ENCODE results near the gene TRUB2. TPM values are rescaled to one million over a fixed set of nuclear protein-coding genes. Genes with fewer than 3 reads are reported as not detected.

Gene TRUB2
- total RNA-seq, 2 experiments from 2014 or later = 18.7 to 21.0 TPM

DNA sequence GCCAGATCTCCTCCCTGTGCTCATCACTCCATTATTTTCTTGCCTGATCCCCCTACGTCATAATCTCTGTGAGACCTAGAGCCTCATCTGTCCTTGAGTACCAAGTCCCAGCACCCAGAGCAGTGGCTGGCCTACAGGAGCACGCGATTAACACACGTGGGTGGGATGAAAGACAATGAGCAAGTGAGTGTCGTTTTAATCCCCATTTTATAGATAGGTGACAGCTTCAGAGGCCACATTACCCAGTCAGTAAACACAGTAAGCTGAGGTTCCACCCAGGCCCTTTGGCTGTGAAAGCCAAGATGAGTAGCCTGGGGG lies 17.3 kb downstream of the TRUB2 start:
- no peaks in the 10 kb centered on the region for H3K9me3 Mint-ChIP-seq
- no peak overlapping the region for H3K27ac Mint-ChIP-seq
- H3K4me1 Mint-ChIP-seq = no peaks in the 10 kb centered on the region
- peaks cover 3% of the 10 kb centered on the region for H3K36me3 Mint-ChIP-seq
- no peak overlapping the region for H3K4me3 Mint-ChIP-seq
- no peaks in the 10 kb centered on the region for H3K27me3 Mint-ChIP-seq
- POLR2A ChIA-PET = interaction anchor here (0.5 kb wide), 1 partner anchor 66 kb away, joined by 3 read pairs; the partner anchor contains the start of gene URM1
- DNase-seq (no peak), ATAC-seq (ENCODE audit: low read depth) (no peak)

DNA sequence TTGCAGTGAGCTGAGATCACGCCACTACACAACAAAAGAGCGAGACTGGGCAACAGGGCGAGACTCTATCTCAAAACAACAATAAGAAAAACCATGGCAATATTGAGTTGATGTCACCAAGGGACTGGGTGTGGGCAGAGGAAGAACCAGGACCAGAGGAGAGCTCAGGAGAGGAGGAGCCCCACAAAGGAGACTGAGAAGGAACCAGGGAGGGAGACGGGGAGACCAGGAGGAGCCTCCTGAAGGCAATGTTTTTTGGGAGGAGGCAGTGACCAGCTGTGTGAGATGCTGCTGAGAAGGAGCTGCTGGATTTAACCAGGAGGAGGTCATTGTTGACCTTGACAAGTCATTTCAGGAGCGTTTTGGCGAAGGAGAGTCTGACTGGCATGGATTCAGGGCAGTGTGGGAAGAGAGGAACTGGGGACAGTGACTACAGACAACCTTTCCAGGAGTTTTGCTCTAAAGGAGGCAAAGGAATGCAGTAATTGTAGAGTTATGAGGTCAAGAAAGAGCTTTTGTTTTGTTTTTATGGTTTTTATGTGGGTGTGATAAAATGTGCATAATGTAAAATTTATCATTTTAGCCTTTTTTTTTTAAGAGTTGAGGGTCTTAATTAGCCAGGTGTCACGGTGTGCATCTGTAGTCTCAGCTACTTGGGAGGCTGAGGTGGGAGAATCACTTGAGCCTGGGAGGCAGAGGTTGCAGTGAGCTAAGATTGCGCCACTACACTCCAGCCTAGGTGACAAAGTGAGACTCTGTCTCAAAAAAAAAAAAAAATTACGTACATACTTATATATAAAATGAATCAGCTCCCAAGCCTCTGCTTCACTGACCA lies 17.9 kb downstream of the TRUB2 start:
- Mint-ChIP-seq H3K9me3 (no peaks in the 10 kb centered on the region), H3K4me3 (no peak overlapping the region), H3K27ac (no peak overlapping the region), H3K4me1 (no peaks in the 10 kb centered on the region), H3K27me3 (no peaks in the 10 kb centered on the region), H3K36me3 (peaks cover 2% of the 10 kb centered on the region)
- POLR2A ChIA-PET = interaction anchor here (0.5 kb wide), 1 partner anchor 67 kb away, joined by 3 read pairs; the partner anchor contains the start of gene URM1
- ATAC-seq (ENCODE audit: low read depth) (no peak), DNase-seq (no peak)

DNA sequence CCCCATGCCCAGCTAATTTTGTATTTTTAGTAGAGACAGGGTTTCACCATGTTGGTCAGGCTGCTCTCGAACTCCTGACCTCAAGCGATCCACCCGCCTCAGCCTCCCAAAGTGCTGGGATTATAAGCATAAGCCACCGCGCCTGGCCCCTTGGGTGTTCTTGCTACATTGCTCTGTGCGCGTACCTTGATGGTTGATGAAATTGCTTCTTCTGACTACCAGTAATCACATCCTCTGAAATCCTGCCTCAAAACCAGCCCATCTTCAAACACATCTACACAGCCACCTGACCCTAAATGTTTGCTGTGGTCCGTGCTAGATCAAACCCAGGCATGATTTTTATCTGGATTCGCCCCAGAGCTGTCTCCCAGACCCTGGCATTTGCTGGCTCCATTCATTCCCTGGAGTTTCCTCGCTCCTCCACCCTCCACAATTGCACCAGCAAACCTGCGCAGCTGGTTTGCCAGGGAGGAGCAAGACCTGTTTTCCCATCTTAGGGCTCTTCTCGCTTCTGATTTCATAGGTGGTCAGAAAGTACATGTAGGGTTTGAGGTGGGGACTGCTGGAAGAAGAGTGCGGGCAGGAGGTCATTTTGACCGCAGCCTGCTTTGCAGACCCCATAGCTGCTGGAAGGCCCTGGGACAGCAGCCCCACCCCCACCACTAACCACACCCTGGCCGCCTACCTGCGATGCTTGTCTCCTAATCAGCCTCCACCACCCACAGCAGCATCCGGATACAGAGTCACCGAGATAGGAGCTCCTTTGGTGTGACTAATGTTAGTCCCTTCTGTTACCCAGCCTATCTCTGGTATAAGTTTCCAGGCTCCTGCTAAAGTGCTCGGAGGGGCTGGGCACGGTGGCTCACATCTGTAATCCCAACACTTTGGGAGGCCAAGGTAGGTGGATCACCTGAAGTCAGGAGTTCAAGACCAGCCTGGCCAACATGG lies 23.4 kb downstream of the TRUB2 start:
- no peaks in the 10 kb centered on the region for H3K9me3 Mint-ChIP-seq
- DNase-seq = no peak
- peaks cover 4% of the 10 kb centered on the region for H3K4me1 Mint-ChIP-seq
- no peaks in the 10 kb centered on the region for H3K36me3 Mint-ChIP-seq
- H3K4me3 Mint-ChIP-seq = no peak overlapping the region
- no peak for ATAC-seq (ENCODE audit: low read depth)
- POLR2A ChIA-PET = no interaction called here
- no peak overlapping the region for H3K27ac Mint-ChIP-seq
- H3K27me3 Mint-ChIP-seq = no peaks in the 10 kb centered on the region

DNA sequence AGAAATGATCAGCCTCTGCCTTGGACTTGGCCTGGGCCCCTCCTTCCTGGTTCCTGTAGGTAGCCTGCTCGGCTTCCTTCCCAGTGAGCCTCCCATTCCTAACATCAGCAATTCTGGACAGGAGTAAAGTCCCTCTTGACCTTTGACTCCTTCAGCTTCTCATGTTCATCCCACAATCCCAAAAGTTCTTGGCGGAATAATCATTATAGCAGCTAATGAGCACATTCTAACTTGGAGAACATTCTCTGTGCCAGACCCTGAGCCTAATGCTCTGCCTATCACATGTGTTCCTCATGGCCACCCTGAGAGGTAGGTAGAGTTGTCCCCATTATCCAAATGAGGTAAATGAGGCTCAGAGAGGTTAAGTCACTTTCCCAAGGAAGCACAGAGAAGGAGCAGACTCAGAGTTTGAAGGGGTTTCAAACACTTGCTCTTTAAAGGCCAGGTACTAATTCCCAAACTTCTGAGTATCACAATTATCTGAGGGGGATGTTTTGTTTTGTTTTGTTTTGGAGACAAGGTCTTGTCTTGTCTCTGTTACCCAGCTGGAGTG lies 24.9 kb downstream of the TRUB2 start:
- H3K9me3 Mint-ChIP-seq = no peaks in the 10 kb centered on the region
- POLR2A ChIA-PET = no interaction called here
- no peaks in the 10 kb centered on the region for H3K36me3 Mint-ChIP-seq
- no peak overlapping the region for H3K4me3 Mint-ChIP-seq
- no peak overlapping the region for H3K27ac Mint-ChIP-seq
- DNase-seq (no peak), ATAC-seq (ENCODE audit: low read depth) (no peak)
- no peaks in the 10 kb centered on the region for H3K27me3 Mint-ChIP-seq
- H3K4me1 Mint-ChIP-seq = peaks cover 4% of the 10 kb centered on the region

DNA sequence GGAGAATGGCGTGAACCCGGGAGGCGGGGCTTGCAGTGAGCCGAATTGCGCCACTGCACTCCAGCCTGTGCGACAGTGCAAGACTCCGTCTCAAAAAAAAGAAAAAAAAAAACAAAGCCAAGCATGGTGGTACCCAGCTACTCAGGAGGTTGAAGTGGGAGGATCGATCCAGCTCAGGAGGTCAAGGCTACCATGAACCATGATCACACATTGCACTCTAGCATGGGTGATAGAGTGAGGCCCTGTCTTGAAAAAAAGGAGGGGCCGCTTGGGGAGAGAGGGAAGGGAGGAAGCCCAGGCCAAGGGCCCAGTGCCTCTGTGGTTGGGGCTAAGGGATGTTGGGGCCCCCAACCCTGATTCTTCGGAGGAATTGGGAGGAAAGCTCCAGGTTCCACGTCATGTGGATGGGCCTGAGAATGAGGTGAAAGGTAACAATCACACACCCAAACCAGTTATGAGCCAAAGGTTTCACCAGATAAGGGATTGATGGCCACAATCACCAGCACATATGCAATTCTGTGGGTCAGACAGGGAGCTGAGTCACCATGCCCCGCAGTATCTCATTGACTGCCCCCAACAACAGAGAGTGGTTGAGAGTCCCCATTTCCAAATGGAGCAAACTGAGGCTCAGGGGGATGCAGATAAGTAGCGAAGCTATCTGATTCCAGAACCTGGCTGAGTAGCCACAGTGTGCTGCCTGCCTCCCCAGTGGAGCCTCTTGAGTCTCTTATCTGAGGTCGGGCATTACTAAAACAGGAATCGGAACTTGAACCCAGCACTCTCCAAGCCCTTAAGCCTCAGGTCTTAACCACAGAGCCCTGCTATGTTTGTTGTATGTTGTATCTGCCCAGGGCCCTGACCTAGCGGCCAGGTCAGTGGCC lies 25.7 kb downstream of the TRUB2 start:
- peaks cover 4% of the 10 kb centered on the region for H3K4me1 Mint-ChIP-seq
- H3K27ac Mint-ChIP-seq = no peak overlapping the region
- no peaks in the 10 kb centered on the region for H3K36me3 Mint-ChIP-seq
- no peaks in the 10 kb centered on the region for H3K9me3 Mint-ChIP-seq
- no peak overlapping the region for H3K4me3 Mint-ChIP-seq
- H3K27me3 Mint-ChIP-seq = no peaks in the 10 kb centered on the region
- DNase-seq (no peak), ATAC-seq (ENCODE audit: low read depth) (no peak)
- POLR2A ChIA-PET = interaction anchor here (0.6 kb wide), 1 partner anchor 82 kb away, joined by 4 read pairs; no protein-coding TSS in a partner anchor

DNA sequence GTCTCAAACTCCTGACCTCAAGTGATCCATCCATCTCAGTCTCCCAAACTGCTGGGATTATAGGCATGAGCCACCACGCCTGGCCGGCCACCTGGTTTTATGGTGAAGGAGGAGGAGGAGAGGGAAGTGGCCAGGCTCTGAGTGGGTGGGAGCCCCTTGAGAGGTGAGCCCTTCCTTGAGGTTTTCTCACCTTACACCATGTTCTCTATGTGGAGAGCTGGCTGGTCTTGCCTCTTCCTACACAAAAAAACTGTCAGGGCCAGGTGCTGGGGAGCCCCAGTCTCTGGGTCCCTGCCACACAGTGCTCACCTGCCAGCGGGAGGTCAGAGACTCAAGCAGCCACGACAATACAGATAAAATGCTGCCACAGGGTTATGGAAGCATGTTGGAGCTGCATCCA lies 28.1 kb downstream of the TRUB2 start:
- ATAC-seq (ENCODE audit: low read depth) (no peak), DNase-seq (no peak)
- H3K27ac Mint-ChIP-seq = no peak overlapping the region
- POLR2A ChIA-PET = no interaction called here
- no peaks in the 10 kb centered on the region for H3K9me3 Mint-ChIP-seq
- peaks cover 4% of the 10 kb centered on the region for H3K4me1 Mint-ChIP-seq
- no peak overlapping the region for H3K4me3 Mint-ChIP-seq
- H3K36me3 Mint-ChIP-seq = peaks cover under 1% of the 10 kb centered on the region
- H3K27me3 Mint-ChIP-seq = no peaks in the 10 kb centered on the region

DNA sequence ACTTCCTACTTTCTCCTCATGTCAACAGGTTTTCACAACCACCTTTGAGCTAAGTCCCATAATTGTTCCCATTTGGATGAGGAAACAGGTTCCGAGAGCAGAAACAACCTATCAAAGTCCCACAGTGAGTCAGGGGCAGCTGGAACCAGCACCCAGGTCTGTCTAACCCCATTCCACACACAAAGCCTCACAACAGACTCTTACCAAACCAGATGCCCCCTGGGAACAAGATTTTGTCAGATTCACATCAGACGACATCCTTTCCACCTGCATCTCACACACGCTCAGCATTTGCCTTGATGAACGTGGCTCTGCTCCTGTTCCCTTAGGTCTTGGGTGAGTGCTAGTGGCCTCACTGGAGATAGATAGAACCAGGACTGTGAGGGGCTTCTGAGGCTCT lies 29.2 kb downstream of the TRUB2 start:
- H3K36me3 Mint-ChIP-seq = peaks cover 4% of the 10 kb centered on the region
- POLR2A ChIA-PET = no interaction called here
- no peaks in the 10 kb centered on the region for H3K9me3 Mint-ChIP-seq

DNA sequence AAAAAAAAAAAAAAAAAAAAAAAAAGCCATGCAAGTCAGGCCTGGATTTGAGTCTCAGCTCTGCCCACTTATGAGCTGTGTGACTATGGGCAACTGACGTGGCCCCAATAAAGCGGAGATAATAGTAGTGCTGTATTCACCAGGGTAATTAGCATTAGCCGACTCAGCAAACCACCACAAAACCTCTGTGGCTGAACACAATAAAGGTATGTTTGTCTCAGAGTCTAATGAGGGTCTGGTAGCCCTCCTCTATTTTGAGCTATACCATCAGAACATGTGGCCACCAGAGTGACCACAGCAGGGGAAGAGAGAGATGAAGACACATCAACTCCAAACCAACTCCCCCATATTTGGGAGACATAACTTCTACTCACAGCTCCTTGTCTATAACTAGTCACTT lies 30.2 kb downstream of the TRUB2 start:
- Mint-ChIP-seq H3K4me3 (no peak overlapping the region), H3K9me3 (no peaks in the 10 kb centered on the region), H3K27me3 (no peaks in the 10 kb centered on the region), H3K4me1 (peaks cover 6% of the 10 kb centered on the region), H3K36me3 (peaks cover 4% of the 10 kb centered on the region), H3K27ac (no peak overlapping the region)
- DNase-seq (no peak), ATAC-seq (ENCODE audit: low read depth) (no peak)
- POLR2A ChIA-PET = no interaction called here

More for the DNA sequence above, 29.2 kb downstream of the TRUB2 start:
- H3K27ac Mint-ChIP-seq = no peak overlapping the region
- H3K27me3 Mint-ChIP-seq = no peaks in the 10 kb centered on the region
- H3K4me3 Mint-ChIP-seq = no peak overlapping the region
- H3K4me1 Mint-ChIP-seq = peaks cover 4% of the 10 kb centered on the region
- DNase-seq = no peak
- no peak for ATAC-seq (ENCODE audit: low read depth)

DNA sequence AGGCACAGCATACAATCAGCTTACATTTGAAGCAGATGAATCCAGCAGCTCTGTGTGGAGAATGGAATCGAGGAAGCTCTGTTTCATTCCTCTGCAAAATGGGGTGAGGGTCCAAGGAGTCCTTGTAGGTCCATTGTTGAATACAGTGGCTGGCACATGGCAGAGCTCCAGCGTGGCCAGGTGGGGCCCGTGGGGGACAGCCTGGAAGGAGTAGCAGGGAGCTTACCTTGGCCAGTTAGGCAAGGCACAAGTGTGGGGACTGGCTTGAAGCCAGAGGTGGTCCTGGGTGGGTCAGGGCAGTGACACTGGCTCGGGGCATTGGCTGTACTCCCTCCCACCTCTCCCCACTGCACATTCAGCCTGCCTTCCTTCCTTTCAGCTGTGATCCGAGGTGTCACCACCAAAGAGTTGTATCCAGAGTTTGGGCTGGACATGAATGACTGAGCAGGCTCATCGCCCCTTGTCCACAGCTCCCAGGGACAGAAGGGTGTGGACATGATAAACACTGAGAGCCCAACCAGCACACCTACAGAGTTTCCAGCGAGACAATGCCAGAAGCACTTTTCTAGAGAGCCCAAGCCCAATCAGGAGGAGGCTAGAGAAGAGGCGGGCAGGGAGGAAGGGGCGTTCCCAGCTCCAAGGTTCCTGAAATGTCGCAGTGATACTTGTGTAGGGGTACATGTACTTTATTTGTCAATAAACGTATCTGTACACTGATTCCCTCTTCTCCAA lies 33.8 kb downstream of the TRUB2 start:
- Mint-ChIP-seq H3K9me3 (no peaks in the 10 kb centered on the region), H3K4me1 (peaks cover 2% of the 10 kb centered on the region)

DNA sequence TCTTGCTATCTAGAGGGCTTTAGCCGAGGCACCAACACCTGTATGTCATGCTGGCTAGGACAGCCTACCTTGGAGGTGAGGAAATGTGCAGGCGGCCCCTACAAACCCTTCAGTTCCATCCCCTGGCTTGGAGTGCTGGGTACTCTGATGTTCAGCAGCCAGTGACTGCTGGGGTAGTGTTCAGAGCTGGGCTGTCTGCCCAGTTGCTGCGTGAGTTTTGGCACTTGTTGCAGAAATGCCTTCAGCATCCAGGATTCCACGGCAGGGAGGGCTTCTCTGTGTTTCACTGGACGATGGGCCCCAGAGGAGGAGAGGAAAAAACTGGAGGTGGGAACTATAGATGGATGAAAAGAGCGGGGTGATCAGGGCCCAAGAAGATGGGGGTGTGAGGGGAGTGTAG lies 35.8 kb downstream of the TRUB2 start:
- peaks cover 4% of the 10 kb centered on the region for H3K36me3 Mint-ChIP-seq
- ATAC-seq (ENCODE audit: low read depth) (no peak), DNase-seq (no peak)
- H3K4me3 Mint-ChIP-seq = no peak overlapping the region
- H3K27ac Mint-ChIP-seq = no peak overlapping the region
- POLR2A ChIA-PET = interaction anchor here (1.0 kb wide), 1 partner anchor 11 kb away, joined by 3 read pairs; the partner anchor contains the start of genes GOLGA2 and SWI5
- H3K9me3 Mint-ChIP-seq = no peaks in the 10 kb centered on the region
- H3K4me1 Mint-ChIP-seq = peaks cover 2% of the 10 kb centered on the region
- H3K27me3 Mint-ChIP-seq = no peaks in the 10 kb centered on the region

More for the DNA sequence above, 33.8 kb downstream of the TRUB2 start:
- Mint-ChIP-seq H3K4me3 (no peak overlapping the region), H3K27ac (no peak overlapping the region), H3K27me3 (no peaks in the 10 kb centered on the region), H3K36me3 (peaks cover 4% of the 10 kb centered on the region)
- POLR2A ChIA-PET = interaction anchor here (0.5 to 1.2 kb wide), 3 partner anchors 13 to 646 kb away, joined by 3 read pairs; partner anchors contain the start of genes GOLGA2, SWI5 and URM1
- no peak for ATAC-seq (ENCODE audit: low read depth)
- no peak for DNase-seq

DNA sequence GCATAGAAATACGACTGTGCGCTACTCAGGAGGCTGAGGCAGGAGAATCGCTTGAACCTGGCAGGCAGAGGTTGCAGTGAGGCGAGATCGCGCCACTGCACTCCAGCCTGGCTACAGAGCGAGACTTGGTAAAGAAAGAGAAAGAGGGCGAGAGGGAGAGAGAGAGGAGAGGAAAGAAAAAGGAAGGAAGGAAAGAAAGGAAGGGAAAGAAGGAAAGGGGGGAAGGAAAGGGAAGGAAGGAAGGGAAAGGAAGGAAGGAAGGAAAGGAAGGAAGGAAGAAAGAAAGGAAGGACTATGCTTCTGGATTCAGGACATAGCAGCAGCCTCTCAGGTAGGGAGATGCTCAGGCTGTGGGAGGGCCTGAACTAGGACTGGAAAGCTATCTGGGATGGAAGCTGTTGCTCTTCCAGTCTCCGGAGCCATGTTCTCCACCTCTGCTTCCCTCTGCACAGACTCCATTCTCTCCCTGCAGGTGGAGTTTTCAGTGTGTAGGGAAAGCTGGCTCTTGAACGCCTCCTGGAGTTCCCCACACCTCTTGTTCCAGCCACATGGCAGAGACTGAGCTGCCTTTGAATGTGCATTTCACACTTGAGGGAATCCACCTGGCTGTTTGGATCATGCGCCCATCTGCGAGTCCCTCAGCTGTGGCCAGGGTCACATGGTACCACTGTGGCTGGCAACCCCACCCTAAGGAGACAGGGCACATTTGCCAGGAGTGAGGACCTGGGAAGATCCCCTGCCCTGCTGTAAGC lies 37.0 kb downstream of the TRUB2 start:
- POLR2A ChIA-PET = interaction anchor here (0.7 to 1.1 kb wide), 2 partner anchors 9 to 54 kb away, joined by 4 to 8 read pairs; partner anchors contain the start of genes GOLGA2 and SWI5
- peaks cover 4% of the 10 kb centered on the region for H3K4me1 Mint-ChIP-seq
- no peak for ATAC-seq (ENCODE audit: low read depth)

More for the DNA sequence above, 37.0 kb downstream of the TRUB2 start:
- Mint-ChIP-seq H3K9me3 (no peaks in the 10 kb centered on the region), H3K4me3 (no peak overlapping the region), H3K27me3 (no peaks in the 10 kb centered on the region), H3K36me3 (peaks cover 4% of the 10 kb centered on the region), H3K27ac (no peak overlapping the region)
- DNase-seq = no peak

Data from activated naive CD8-positive, alpha-beta T cell treated with anti-CD3 and anti-CD28 coated beads, Interleukin-2, amount 10 ng/mL, durations not matched to agents 7 days and 5 days (primary cell).